ENCODE measurements around the gene HGF.

DNA sequence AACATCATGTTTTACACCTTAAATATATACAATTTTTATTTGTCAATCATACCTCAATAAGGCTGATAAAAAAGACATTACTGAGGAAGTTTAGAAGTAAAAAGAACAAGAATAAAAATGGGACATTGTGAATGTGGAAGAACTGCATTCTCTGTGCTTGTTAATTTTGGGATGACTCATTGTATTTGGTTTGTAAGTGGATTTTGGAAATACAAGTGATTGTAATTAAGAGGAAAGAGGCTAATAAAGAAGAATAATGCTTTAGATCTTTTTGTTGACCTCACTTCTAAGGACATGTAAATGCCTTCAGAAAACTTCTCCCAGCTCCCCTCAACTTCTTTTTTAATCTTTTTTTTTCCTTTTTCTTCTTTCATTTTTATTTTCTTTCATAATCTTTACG lies 76.0 kb downstream of the HGF start:
- TF ChIP-seq GATA3 (IDR thresholded peaks at IDR 0.05; ENCODE audit: low read depth, low read length), result no peak
- TF ChIP-seq GATA2 (IDR thresholded peaks at IDR 0.05; ENCODE audit: low read depth, low read length), result no peak

Data from SH-SY5Y (cell line).